GM12874 (cell line): ENCODE results near the gene VIPR2.

ENCODE experiments used
- CTCF ChIP-seq: IDR thresholded peaks from 2 replicates; pipeline ENCODE4 v1.5.1; 2011; ENCODE audit warnings: low read depth, mild to moderate bottlenecking, control low read depth, low read length, moderate library complexity; ENCODE audit not compliant: insufficient read depth

The VIPR2 gene

GRCh38 chr7:159147246-159147645 is 2.6 kb upstream of the VIPR2 start:
- no peak for TF ChIP-seq CTCF

- TF ChIP-seq CTCF = no peak
Measured at GRCh38 chr7:159146084-159146858, 1.6 kb upstream of the VIPR2 start.

GRCh38 chr7:159145490-159145855 is 806 bp upstream of the VIPR2 start:
- TF ChIP-seq CTCF = no peak

- TF ChIP-seq CTCF = no peak
Measured at GRCh38 chr7:159143780-159144757, 598 bp downstream of the VIPR2 start.

- no peak for TF ChIP-seq CTCF
Measured at GRCh38 chr7:159142730-159143129, 1.9 kb downstream of the VIPR2 start.

GRCh38 chr7:159142199-159142598 is 2.5 kb downstream of the VIPR2 start:
- no peak for TF ChIP-seq CTCF

GRCh38 chr7:159141660-159142059 is 3.0 kb downstream of the VIPR2 start:
- TF ChIP-seq CTCF = no peak
